PC-9 (cell line): Measurements from ENCODE around the gene MMP25.

Source experiments
- EZH2 ChIP-seq: fragments of 200-600 bp; sonication (generic); IDR thresholded peaks from 2 replicates; pipeline ENCODE4 v1.8.0; 2017; ENCODE audit warnings: antibody characterized with exemption, low read depth
- TF ChIP-seq, protein P1 (sequence below): fragments of 200-600 bp; sonication (generic); conservative IDR thresholded peaks from 2 replicates; pipeline ENCODE4 v1.6.1; 2017; ENCODE audit warnings: mixed run types, antibody characterized with exemption, mild to moderate bottlenecking, moderate library complexity

DNA sequence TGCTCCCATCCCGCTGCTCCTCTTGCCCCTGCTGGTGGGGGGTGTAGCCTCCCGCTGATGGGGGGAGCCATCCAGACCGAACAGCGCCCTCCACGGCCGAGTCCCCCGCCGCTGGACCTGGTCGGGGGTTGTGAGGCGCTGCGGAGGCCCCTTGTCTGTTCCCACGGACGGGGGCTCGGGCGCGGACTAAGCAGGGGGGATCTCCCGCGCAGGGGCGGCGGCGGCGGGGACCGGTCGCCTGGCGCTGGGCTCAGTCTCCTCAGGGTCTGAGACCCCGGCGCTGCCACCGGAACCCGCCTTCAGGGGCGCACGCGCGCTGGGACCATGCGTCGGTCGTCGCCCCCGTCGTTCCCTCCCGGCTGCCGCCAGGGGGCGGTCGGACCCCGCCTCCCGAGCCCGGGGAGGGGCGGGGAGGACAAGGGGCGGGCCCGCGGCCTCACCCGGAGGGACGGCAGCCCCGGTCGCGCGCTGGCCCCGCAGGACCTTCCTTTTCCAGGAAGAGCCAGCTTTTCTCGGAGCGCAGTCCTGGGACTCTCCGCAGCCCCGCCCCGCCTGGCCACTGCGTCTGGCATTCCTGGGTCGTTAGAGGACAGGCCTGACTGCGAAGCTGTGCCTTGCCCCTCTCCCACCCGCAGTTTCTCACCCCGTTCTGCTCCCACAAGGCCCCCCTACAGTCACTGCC lies 12.8 kb downstream of the MMP25 start:
- TF ChIP-seq, protein P1, sequence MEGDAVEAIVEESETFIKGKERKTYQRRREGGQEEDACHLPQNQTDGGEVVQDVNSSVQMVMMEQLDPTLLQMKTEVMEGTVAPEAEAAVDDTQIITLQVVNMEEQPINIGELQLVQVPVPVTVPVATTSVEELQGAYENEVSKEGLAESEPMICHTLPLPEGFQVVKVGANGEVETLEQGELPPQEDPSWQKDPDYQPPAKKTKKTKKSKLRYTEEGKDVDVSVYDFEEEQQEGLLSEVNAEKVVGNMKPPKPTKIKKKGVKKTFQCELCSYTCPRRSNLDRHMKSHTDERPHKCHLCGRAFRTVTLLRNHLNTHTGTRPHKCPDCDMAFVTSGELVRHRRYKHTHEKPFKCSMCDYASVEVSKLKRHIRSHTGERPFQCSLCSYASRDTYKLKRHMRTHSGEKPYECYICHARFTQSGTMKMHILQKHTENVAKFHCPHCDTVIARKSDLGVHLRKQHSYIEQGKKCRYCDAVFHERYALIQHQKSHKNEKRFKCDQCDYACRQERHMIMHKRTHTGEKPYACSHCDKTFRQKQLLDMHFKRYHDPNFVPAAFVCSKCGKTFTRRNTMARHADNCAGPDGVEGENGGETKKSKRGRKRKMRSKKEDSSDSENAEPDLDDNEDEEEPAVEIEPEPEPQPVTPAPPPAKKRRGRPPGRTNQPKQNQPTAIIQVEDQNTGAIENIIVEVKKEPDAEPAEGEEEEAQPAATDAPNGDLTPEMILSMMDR = peak; percentile 85
- TF ChIP-seq EZH2 = no peak
